ENCODE data around the gene LIMK1. TPM values are rescaled to one million over a fixed set of nuclear protein-coding genes. Genes with fewer than 3 reads are reported as not detected.
A peak's percentile ranks its signal among the peaks of the same experiment; 100 is the strongest.

Gene LIMK1
- total RNA-seq, 1 donor from 2014 or later: 53.1 TPM

DNA sequence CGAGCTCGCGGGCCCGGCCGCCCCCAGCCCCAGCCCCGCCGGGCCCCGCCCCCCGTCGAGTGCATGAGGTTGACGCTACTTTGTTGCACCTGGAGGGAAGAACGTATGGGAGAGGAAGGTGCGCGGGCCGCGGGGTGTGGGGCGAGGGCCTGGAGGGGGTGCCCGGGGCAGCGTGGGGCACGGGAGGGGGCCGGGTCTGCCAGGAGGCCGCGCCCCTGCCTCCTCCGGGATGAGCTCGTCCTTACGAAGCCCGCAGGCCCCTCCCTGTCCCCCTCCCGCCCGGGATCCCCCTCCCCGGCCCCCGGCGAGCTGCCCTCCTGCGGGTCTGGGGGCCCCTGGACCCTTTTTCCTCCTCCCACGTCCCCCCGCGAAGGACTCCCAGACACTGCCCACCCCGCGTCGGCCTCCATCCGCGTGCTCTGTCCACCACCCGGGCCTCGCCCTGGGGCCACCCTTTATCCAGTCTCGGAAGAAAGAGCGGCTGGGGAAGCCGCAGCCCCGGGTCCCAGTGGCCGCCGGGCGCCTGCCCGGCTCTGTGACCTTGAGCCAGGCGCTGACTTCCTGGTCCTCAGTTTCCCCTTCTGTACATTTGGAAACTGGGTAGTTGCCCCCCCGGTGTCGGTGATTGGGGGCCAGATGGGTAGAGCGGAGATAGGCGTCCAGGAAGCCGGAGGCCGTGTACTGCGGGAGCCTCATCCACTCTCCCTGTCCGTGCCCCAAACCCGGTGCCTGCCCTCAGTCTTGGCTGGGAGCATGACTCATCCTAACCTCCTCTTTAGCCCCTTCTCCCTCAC lies 521 bp downstream of the LIMK1 start:
- Histone ChIP-seq H3K27ac (peak overlapping the region; percentile 24), H3K4me3 (peak overlapping the region; percentile 71), H3K9me3 (no peaks in the 10 kb centered on the region), H3K4me1 (peaks cover 16% of the 10 kb centered on the region), H3K36me3 (no peaks in the 10 kb centered on the region), H3K27me3 (no peaks in the 10 kb centered on the region)
- intact Hi-C loops (cut with DNase I): no loop called here
- TF ChIP-seq, protein P1, sequence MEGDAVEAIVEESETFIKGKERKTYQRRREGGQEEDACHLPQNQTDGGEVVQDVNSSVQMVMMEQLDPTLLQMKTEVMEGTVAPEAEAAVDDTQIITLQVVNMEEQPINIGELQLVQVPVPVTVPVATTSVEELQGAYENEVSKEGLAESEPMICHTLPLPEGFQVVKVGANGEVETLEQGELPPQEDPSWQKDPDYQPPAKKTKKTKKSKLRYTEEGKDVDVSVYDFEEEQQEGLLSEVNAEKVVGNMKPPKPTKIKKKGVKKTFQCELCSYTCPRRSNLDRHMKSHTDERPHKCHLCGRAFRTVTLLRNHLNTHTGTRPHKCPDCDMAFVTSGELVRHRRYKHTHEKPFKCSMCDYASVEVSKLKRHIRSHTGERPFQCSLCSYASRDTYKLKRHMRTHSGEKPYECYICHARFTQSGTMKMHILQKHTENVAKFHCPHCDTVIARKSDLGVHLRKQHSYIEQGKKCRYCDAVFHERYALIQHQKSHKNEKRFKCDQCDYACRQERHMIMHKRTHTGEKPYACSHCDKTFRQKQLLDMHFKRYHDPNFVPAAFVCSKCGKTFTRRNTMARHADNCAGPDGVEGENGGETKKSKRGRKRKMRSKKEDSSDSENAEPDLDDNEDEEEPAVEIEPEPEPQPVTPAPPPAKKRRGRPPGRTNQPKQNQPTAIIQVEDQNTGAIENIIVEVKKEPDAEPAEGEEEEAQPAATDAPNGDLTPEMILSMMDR (IDR thresholded peaks at IDR 0.05): no peak
- DNase-seq (peak; percentile 83), ATAC-seq (peak; percentile 42)

DNA sequence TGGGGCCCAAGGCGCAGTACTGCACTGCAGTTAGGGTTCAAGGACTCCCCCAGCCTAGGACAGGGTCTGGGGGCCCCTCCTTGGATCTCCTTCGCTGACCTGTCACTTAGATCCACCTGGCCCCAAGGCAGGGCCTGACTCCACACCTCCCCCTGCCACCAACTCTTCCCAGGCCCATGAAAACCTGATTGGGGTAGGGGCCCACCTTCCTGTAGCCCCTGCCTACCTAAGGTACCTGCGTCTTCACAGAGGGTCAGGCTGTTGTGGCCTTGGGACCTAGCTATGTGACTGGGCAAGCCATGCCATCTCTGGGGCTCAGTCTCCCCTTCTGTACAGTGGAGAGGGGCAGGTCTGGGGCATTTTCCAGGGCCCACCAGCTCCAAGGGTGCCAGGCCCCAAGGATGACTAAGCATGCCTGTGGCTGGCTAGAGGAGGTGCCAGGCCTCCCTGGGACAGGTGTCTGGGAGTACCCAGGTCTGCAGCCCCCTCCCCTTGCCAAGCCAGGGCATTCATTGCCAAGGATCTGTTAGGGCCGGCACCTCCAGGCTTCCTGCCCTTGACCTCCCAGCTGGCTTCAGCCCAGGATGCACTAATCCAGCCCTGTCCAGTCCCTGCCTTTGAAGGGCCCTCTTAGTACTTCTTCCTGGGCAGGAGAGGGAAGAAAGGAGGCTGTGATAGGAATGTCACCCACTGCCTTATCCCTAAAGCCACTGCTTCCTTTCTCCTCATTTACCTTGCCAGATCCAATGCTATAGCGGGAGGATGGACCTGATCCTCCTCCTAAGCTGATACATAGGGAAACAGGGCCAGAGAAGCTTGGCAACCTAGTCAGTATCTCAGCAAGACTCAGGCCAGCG lies 1.3 kb downstream of the LIMK1 start:
- H3K4me1 ChIP-seq: peaks cover 16% of the 10 kb centered on the region
- no peaks in the 10 kb centered on the region for H3K9me3 ChIP-seq
- intact Hi-C loops (cut with DNase I): no loop called here
- ATAC-seq (no peak), DNase-seq (no peak)
- TF ChIP-seq, protein P1 (IDR thresholded peaks at IDR 0.05): no peak
- H3K27ac ChIP-seq: peak overlapping the region; percentile 24
- H3K27me3 ChIP-seq: no peaks in the 10 kb centered on the region
- no peaks in the 10 kb centered on the region for H3K36me3 ChIP-seq
- peak overlapping the region; percentile 71 for H3K4me3 ChIP-seq

DNA sequence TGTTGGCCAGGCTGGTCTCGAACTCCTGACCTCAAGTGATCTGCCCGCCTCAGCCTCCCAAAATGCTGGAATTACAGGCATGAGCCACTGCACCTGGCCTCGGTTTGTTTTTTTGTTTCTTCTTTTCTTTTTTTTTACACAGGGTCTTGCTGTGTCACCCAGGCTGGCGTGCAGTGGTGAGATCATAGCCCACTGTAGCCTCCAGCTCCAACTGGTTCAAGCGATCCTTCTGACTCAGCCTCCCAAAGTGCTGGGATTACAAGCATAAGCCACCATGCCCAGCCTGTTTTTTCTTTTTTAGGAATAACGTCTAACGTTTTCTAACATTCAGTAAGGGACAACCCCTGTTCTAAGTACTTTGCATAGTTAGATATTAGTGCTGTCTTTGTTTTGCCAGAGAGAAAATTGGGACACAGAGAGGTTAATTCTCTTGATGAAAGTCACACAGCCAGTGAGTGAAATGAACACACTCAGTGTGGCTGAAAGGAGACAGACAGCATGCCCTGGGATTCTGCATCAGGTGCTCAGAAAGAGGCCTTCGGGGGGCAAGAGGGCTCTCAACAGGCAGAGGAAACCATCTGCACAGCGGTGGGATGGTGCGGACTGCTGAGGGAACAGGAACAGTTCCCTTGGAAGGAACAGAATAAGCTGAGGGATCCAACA lies 4.3 kb downstream of the LIMK1 start:
- Histone ChIP-seq H3K27me3 (no peaks in the 10 kb centered on the region), H3K36me3 (no peaks in the 10 kb centered on the region), H3K27ac (no peak overlapping the region), H3K4me1 (peaks cover 23% of the 10 kb centered on the region), H3K4me3 (no peak overlapping the region), H3K9me3 (no peaks in the 10 kb centered on the region)
- TF ChIP-seq, protein P1 (IDR thresholded peaks at IDR 0.05): no peak
- ATAC-seq (no peak), DNase-seq (no peak)
- intact Hi-C loops (cut with DNase I): no loop called here

DNA sequence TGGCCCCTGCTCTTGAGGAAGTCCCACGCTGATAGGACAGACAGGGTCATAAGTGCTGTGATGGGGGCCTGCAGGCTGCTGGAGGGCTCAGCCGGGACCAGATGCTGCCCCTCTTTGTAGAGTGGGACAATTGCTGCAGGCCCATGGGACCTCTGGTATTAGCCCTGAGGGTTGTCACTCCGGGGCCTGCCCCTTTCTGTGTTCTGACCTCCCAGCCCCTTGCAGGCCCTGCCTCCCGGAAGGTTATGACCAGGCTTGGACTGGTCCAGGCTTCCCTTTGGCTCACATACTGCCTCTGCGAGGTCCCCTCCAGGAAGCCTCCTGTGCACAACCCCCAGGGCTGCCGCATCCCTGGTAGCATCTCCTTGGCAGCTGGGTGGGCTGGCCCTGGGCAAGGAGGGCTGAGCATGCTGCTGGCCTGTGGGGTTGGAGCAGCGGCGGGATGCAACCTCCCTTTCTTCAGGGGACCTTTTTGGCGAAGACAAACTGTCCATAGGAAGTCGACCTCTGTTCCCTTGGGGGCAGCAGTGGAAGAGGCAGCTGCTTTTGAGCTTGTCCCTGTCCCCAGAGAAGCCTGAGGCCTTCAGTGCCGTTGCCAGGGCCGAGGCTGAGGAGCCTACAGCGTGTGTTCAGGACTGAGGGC lies 8.8 kb downstream of the LIMK1 start:
- Histone ChIP-seq H3K9me3 (no peaks in the 10 kb centered on the region), H3K4me3 (peak overlapping the region; percentile 54), H3K4me1 (peaks cover 28% of the 10 kb centered on the region), H3K36me3 (peaks cover 3% of the 10 kb centered on the region), H3K27me3 (no peaks in the 10 kb centered on the region), H3K27ac (peak overlapping the region; percentile 84)
- TF ChIP-seq, protein P1 (IDR thresholded peaks at IDR 0.05): no peak
- DNase-seq (no peak), ATAC-seq (peak; percentile 7)
- intact Hi-C loops (cut with DNase I): no loop called here

DNA sequence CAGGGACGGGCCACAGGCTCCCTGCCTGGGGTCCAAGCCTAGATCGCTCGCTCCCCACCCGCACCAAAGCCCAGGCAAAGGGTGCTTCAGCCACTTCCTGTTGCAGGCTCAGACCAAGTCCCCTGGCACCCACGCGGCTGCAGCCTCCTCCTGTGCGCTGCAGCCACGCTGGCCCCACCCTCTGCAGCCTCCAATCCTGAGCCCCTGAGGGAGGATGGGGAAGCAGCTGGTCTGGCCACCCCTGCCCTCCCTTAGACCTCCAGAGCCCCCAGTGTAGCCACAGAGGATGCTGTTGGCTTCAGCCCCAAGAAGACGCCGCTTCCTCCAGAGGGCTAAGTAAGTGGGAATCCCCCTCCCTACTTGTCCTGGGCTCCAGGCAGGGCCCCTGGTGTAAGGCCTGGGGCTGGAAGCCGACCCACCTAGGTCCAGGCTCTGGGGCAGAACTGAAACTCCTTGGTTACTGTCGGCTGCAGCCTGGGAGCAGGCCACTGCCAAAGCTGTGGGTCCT lies 9.4 kb downstream of the LIMK1 start:
- DNase-seq: peak; percentile 88
- intact Hi-C loops (cut with DNase I): no loop called here
- TF ChIP-seq, protein P1 (IDR thresholded peaks at IDR 0.05): no peak
- Histone ChIP-seq H3K36me3 (peaks cover 6% of the 10 kb centered on the region), H3K27ac (peak overlapping the region; percentile 84), H3K27me3 (no peaks in the 10 kb centered on the region), H3K9me3 (no peaks in the 10 kb centered on the region), H3K4me3 (peak overlapping the region; percentile 54), H3K4me1 (peaks cover 28% of the 10 kb centered on the region)
- peak; percentile 81 for ATAC-seq
